ENCODE measurements around the gene FGD1. TPM values are rescaled to one million over a fixed set of nuclear protein-coding genes. Genes with fewer than 3 reads are reported as not detected.

Gene FGD1
- total RNA-seq, 1 donor from 2014 or later = 23.9 TPM

- no peak overlapping the region for H3K4me3 Mint-ChIP-seq
- no peaks in the 10 kb centered on the region for H3K9me3 Mint-ChIP-seq
- peaks cover 8% of the 10 kb centered on the region for H3K36me3 Mint-ChIP-seq
- DNase-seq (ENCODE audit: extremely low spot score, unreplicated experiment) = no peak
- H3K27ac Mint-ChIP-seq = no peak overlapping the region
- H3K27me3 Mint-ChIP-seq = no peaks in the 10 kb centered on the region
- no peaks in the 10 kb centered on the region for H3K4me1 Mint-ChIP-seq (ENCODE audit: unreplicated experiment)
- TF ChIP-seq, protein P1, sequence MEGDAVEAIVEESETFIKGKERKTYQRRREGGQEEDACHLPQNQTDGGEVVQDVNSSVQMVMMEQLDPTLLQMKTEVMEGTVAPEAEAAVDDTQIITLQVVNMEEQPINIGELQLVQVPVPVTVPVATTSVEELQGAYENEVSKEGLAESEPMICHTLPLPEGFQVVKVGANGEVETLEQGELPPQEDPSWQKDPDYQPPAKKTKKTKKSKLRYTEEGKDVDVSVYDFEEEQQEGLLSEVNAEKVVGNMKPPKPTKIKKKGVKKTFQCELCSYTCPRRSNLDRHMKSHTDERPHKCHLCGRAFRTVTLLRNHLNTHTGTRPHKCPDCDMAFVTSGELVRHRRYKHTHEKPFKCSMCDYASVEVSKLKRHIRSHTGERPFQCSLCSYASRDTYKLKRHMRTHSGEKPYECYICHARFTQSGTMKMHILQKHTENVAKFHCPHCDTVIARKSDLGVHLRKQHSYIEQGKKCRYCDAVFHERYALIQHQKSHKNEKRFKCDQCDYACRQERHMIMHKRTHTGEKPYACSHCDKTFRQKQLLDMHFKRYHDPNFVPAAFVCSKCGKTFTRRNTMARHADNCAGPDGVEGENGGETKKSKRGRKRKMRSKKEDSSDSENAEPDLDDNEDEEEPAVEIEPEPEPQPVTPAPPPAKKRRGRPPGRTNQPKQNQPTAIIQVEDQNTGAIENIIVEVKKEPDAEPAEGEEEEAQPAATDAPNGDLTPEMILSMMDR (conservative IDR thresholded peaks at IDR 0.05) = peak; percentile 48
Measured at GRCh38 chrX:54447461-54447860, 48.6 kb downstream of the FGD1 start.

GRCh38 chrX:54446084-54446483 is 50.0 kb downstream of the FGD1 start:
- H3K4me3 Mint-ChIP-seq = no peak overlapping the region
- TF ChIP-seq, protein P1 (conservative IDR thresholded peaks at IDR 0.05) = no peak

DNA sequence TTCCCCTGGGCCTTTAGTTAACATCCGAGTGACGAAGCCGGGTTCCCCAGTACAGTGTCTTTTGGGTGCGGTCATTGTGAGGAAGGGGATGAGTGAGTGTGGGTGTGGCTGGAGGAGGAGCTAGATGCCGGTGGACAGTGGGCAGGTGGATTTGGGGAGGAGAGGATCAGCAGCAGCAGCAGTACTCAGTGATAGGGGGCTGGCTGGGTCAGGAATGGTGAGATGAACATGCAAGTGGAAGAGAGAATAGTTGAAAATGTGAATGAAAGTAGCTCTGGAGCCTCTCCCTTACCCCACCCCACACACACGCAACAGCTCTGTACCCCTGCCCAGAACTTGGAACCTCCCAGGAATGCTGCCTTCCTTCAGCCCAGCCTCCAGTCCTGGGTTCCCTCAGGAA is 51.3 kb downstream of the FGD1 start:
- TF ChIP-seq, protein P1 (conservative IDR thresholded peaks at IDR 0.05) = no peak
- DNase-seq (ENCODE audit: extremely low spot score, unreplicated experiment) = no peak
- Mint-ChIP-seq H3K27ac (no peak overlapping the region), H3K4me3 (no peak overlapping the region), H3K36me3 (peaks cover 3% of the 10 kb centered on the region), H3K4me1 (ENCODE audit: unreplicated experiment) (peaks cover 4% of the 10 kb centered on the region), H3K27me3 (no peaks in the 10 kb centered on the region), H3K9me3 (no peaks in the 10 kb centered on the region)

More at GRCh38 chrX:54446084-54446483, 50.0 kb downstream of the FGD1 start:
- no peaks in the 10 kb centered on the region for H3K9me3 Mint-ChIP-seq
- peaks cover 8% of the 10 kb centered on the region for H3K36me3 Mint-ChIP-seq
- H3K4me1 Mint-ChIP-seq (ENCODE audit: unreplicated experiment) = peaks cover 4% of the 10 kb centered on the region
- no peaks in the 10 kb centered on the region for H3K27me3 Mint-ChIP-seq
- H3K27ac Mint-ChIP-seq = no peak overlapping the region
- DNase-seq (ENCODE audit: extremely low spot score, unreplicated experiment) = no peak

DNA sequence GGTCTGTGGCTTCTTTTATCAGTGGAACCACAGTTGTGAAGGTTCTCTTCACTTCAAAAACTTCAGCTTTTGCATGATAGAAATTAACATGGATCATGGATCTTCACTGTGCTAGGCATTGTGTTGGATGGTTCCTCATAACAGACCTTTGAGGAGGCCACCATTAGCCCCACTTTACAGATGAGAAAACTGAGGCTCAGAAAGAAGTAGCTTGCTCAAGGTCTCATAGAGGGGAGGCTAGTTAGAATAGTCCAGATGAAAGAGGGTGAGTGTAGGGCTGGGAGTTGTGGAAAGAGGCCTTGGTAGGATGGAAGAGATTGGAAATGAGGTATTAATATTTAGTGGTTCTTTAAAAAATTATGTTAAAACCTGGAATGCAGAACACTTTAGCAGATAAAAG is 53.2 kb downstream of the FGD1 start:
- H3K27ac Mint-ChIP-seq = no peak overlapping the region

GRCh38 chrX:54439960-54440871 is 55.8 kb downstream of the FGD1 start, which contains the start of gene TSR2:
Gene TSR2, plus strand, starts transcription at chrX:54440404. Its CDS starts 18 bp downstream, at chrX:54440422.
- peak; percentile 77 for DNase-seq (ENCODE audit: extremely low spot score, unreplicated experiment)
- TF ChIP-seq, protein P1 (conservative IDR thresholded peaks at IDR 0.05) = peak; percentile 43
- no peaks in the 10 kb centered on the region for H3K9me3 Mint-ChIP-seq
- H3K27ac Mint-ChIP-seq = peak within 1 kb of the TSS; percentile 82
- H3K4me1 Mint-ChIP-seq (ENCODE audit: unreplicated experiment) = peaks cover 8% of the 10 kb centered on the region
- no peaks in the 10 kb centered on the region for H3K27me3 Mint-ChIP-seq
- no peaks in the 10 kb centered on the region for H3K36me3 Mint-ChIP-seq
- peak within 1 kb of the TSS; percentile 93 for H3K4me3 Mint-ChIP-seq

More for the DNA sequence above, 53.2 kb downstream of the FGD1 start:
- Mint-ChIP-seq H3K27me3 (no peaks in the 10 kb centered on the region), H3K9me3 (no peaks in the 10 kb centered on the region), H3K4me1 (ENCODE audit: unreplicated experiment) (peaks cover 4% of the 10 kb centered on the region), H3K4me3 (no peak overlapping the region), H3K36me3 (peaks cover 3% of the 10 kb centered on the region)
- TF ChIP-seq, protein P1 (conservative IDR thresholded peaks at IDR 0.05) = no peak
- DNase-seq (ENCODE audit: extremely low spot score, unreplicated experiment) = no peak
